MM.1S (cell line): Measurements from ENCODE around the gene TRIM71.
"Not testable (repeated sequence)": the region's sequence is repeated elsewhere in the genome, so short reads cannot be mapped to it uniquely, and the experiment has no call there.

Source experiments
- DNase-seq: peaks from one replicate; pipeline ENCODE4 v3.0.0-alpha.2; 2015
- H2AFZ ChIP-seq: fragments of 300-600 bp; sonication (generic); 2 replicates; pipeline ENCODE4 v1.6.0; 2016; ENCODE audit warnings: antibody characterized with exemption, low read length
- H3F3A ChIP-seq: fragments of 300-600 bp; sonication (generic); 2 replicates; pipeline ENCODE4 v1.6.1; 2016; ENCODE audit warnings: mild to moderate bottlenecking, antibody characterized with exemption, low read length, moderate library complexity, mixed read lengths; ENCODE audit not compliant: insufficient read depth
- H3K27ac ChIP-seq: fragments of 300-600 bp; sonication (generic); 2 replicates; pipeline ENCODE4 v1.5.1; 2016; ENCODE audit warnings: mild to moderate bottlenecking, low read length
- H3K27me3 ChIP-seq: fragments of 300-600 bp; sonication (generic); replicated peaks from 2 replicates; pipeline ENCODE4 v1.6.0; 2016; ENCODE audit warnings: low read length; ENCODE audit not compliant: insufficient read depth
- H3K36me3 ChIP-seq: fragments of 300-600 bp; sonication (generic); replicated peaks from 2 replicates; pipeline ENCODE4 v1.6.1; 2016; ENCODE audit warnings: mild to moderate bottlenecking, low read length, mixed read lengths; ENCODE audit not compliant: insufficient read depth
- H3K4me1 ChIP-seq: fragments of 300-600 bp; sonication (generic); 2 replicates; pipeline ENCODE4 v1.6.1; 2016; ENCODE audit warnings: low read length, mixed read lengths
- H3K4me2 ChIP-seq: fragments of 300-600 bp; sonication (generic); 2 replicates; pipeline ENCODE4 v1.6.0; 2016; ENCODE audit warnings: low read depth, low read length
- H3K4me3 ChIP-seq: fragments of 300-600 bp; sonication (generic); 2 replicates; pipeline ENCODE4 v1.5.1; 2016; ENCODE audit warnings: low read length, mixed read lengths
- H3K79me2 ChIP-seq: fragments of 300-600 bp; sonication (generic); 2 replicates; pipeline ENCODE4 v1.6.1; 2016; ENCODE audit warnings: mixed run types, low read length, mixed read lengths
- H3K9ac ChIP-seq: fragments of 300-600 bp; sonication (generic); 2 replicates; pipeline ENCODE4 v1.6.1; 2016; ENCODE audit warnings: low read length, mixed read lengths
- H3K9me2 ChIP-seq: fragments of 300-600 bp; sonication (generic); replicated peaks from 2 replicates; pipeline ENCODE4 v1.6.1; 2016; ENCODE audit warnings: mild to moderate bottlenecking, low read length, mixed read lengths; ENCODE audit not compliant: insufficient read depth
- H3K9me3 ChIP-seq: fragments of 300-600 bp; sonication (generic); replicated peaks from 2 replicates; pipeline ENCODE4 v1.6.1; 2016; ENCODE audit warnings: mild to moderate bottlenecking, low read length, mixed read lengths; ENCODE audit not compliant: insufficient read depth
- H4K20me1 ChIP-seq: fragments of 300-600 bp; sonication (generic); 2 replicates; pipeline ENCODE4 v1.6.1; 2016; ENCODE audit warnings: mild to moderate bottlenecking, low read length, moderate library complexity, mixed read lengths; ENCODE audit not compliant: insufficient read depth
- CTCF ChIP-seq: fragments of 300-600 bp; sonication (generic); IDR thresholded peaks from 2 replicates; pipeline ENCODE4 v1.5.1; 2016; ENCODE audit warnings: antibody characterized with exemption, low read length, mixed read lengths
- EZH2 ChIP-seq: fragments of 300-600 bp; sonication (generic); optimal IDR thresholded peaks from 2 replicates; pipeline ENCODE3; 2017; ENCODE audit warnings: low read depth, mild to moderate bottlenecking, antibody characterized with exemption, low read length, mixed read lengths
- EZH2phosphoT487 ChIP-seq: fragments of 300-600 bp; sonication (generic); IDR thresholded peaks from 2 replicates; pipeline ENCODE4 v1.6.1; 2018; ENCODE audit warnings: antibody characterized with exemption, low read length

The TRIM71 gene

GRCh38 chr3:32820971-32821685 is 3.3 kb downstream of the TRIM71 start:
- no peak overlapping the region for H3K9ac ChIP-seq
- H3K4me1 ChIP-seq = no peaks in the 10 kb centered on the region
- H3K27ac ChIP-seq = no peak overlapping the region
- no peaks in the 10 kb centered on the region for H4K20me1 ChIP-seq
- H3K36me3 ChIP-seq = no peaks in the 10 kb centered on the region
- H3K9me2 ChIP-seq = no peaks in the 10 kb centered on the region
- no peak overlapping the region for H3K4me3 ChIP-seq
- H3F3A ChIP-seq = no peaks in the 10 kb centered on the region
- no peak for TF ChIP-seq CTCF
- no peak for TF ChIP-seq EZH2phosphoT487
- TF ChIP-seq EZH2 = no peak
- no peak for DNase-seq
- H2AFZ ChIP-seq = no peak overlapping the region
- no peak overlapping the region for H3K4me2 ChIP-seq
- H3K79me2 ChIP-seq = no peaks in the 10 kb centered on the region
- no peaks in the 10 kb centered on the region for H3K9me3 ChIP-seq
- no peaks in the 10 kb centered on the region for H3K27me3 ChIP-seq

- Histone ChIP-seq H3K4me3 (no peak overlapping the region), H3K4me2 (no peak overlapping the region), H3K9ac (no peak overlapping the region), H3K9me2 (no peaks in the 10 kb centered on the region), H3K27me3 (no peaks in the 10 kb centered on the region), H4K20me1 (no peaks in the 10 kb centered on the region), H3F3A (no peaks in the 10 kb centered on the region), H3K79me2 (no peaks in the 10 kb centered on the region), H3K4me1 (no peaks in the 10 kb centered on the region), H3K36me3 (no peaks in the 10 kb centered on the region), H3K27ac (no peak overlapping the region), H3K9me3 (no peaks in the 10 kb centered on the region), H2AFZ (no peak overlapping the region)
- DNase-seq = no peak
- TF ChIP-seq EZH2 = no peak
Observed at GRCh38 chr3:32821686-32822296, 4.0 kb downstream of the TRIM71 start.

- no peaks in the 10 kb centered on the region for H3K79me2 ChIP-seq
- H3K27ac ChIP-seq = no peak overlapping the region
- H3K36me3 ChIP-seq = no peaks in the 10 kb centered on the region
- no peaks in the 10 kb centered on the region for H3K4me1 ChIP-seq
- no peaks in the 10 kb centered on the region for H3K27me3 ChIP-seq
- no peak for DNase-seq
- no peak overlapping the region for H3K4me2 ChIP-seq
- H4K20me1 ChIP-seq = no peaks in the 10 kb centered on the region
- no peaks in the 10 kb centered on the region for H3K9me2 ChIP-seq
- no peaks in the 10 kb centered on the region for H3K9me3 ChIP-seq
- H2AFZ ChIP-seq = no peak overlapping the region
- H3K4me3 ChIP-seq = no peak overlapping the region
- no peak overlapping the region for H3K9ac ChIP-seq
- no peaks in the 10 kb centered on the region for H3F3A ChIP-seq
- no peak for TF ChIP-seq EZH2
- TF ChIP-seq CTCF = no peak
- no peak for TF ChIP-seq EZH2phosphoT487
Observed at GRCh38 chr3:32822609-32823498, 5.1 kb downstream of the TRIM71 start.

GRCh38 chr3:32823641-32824184 is 5.9 kb downstream of the TRIM71 start:
- not testable (repeated sequence) for H2AFZ ChIP-seq, H3K79me2 ChIP-seq, H3K4me3 ChIP-seq, H3F3A ChIP-seq, H3K4me1 ChIP-seq, H3K9ac ChIP-seq, H3K9me3 ChIP-seq, H3K27ac ChIP-seq, H4K20me1 ChIP-seq, H3K9me2 ChIP-seq, DNase-seq, H3K4me2 ChIP-seq, H3K27me3 ChIP-seq, H3K36me3 ChIP-seq
